OCI-M2 (cell line): ENCODE data around the gene DOCK2.
"Not testable (repeated sequence)": the region's sequence is repeated elsewhere in the genome, so short reads cannot be mapped to it uniquely, and the experiment has no call there.

Source experiments
- DNase-seq: peaks from one replicate; lab custom pipeline; 2025; ENCODE audit not compliant: unreplicated experiment; lab: John Stamatoyannopoulos, UW

DOCK2 gene

GRCh38 chr5:170077526-170077925 lies 440.5 kb downstream of the DOCK2 start:
- DNase-seq: no peak

GRCh38 chr5:170078458-170078857 lies 441.4 kb downstream of the DOCK2 start:
- DNase-seq: no peak

DNA sequence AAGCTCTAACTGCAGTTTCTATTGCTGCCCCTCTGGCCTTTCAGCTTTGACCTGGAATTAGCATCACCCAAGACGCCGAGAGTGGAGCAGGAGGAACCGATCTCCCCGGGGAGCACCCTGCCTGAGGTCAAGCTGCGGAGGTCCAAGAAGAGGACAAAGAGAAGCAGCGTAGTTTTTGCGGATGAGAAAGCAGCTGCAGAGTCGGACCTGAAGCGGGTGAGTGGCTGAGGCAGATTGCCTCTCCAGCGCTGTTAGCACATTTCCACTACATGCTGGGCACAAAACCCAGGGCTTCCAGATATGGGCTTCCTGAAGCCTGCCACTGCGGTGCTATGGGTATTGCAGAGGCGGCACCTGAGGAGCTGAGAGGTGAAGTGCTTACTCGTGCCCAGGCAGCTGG lies 441.9 kb downstream of the DOCK2 start:
- no peak for DNase-seq

GRCh38 chr5:170080217-170080616 lies 443.1 kb downstream of the DOCK2 start:
- no peak for DNase-seq

DNA sequence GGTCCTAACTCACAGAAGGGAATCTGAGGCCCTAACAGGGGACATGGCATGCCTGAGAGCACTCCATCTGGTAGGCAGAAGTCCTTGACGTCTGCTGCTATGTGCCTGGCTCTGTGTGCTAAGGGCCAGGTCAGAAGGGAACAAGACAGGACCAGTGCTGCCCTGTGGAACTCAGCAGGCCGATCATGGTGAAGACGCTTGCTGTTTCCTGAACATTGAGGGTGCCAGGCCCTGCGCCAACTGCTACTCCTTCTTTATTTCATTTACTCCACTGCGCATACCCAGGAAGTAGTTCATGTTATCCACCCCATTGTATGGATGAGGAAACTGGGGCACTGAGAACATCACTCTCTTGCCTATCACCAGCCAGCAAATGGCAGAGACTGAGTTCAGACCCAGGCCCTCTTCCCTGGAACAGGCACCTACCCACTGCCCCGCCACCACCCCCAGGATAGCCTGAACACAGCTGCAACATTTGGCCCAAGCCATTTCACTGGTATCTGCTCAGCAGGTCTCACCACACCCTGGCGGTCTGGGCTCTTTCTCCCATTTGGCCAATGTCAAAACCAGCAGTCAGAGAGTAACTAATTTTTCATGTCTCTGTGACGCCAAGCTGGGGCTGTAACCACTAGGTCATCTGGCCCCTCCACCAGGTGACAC lies 443.8 kb downstream of the DOCK2 start:
- DNase-seq: no peak

- DNase-seq: no peak
Observed at GRCh38 chr5:170081616-170082015, 444.5 kb downstream of the DOCK2 start.

DNA sequence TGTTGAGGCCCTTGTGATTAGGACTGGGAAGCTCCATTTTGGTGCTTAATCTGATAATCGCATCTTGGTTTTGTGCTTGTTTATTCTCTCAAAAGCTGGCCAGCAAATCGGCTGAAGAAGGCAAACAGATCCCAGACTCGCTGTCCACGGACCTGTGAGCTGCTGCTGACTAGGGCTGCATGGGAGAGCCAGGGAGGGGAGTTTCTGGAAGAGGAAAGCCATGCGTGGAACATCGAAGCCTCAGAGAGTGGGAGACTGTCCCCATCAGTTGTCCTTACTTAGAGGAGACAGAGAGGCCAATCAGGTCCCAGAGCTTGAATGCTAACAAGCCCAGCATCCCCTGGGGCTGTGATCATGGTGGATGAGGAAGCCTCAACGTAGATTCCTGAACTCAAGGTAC lies 445.6 kb downstream of the DOCK2 start:
- no peak for DNase-seq

DNA sequence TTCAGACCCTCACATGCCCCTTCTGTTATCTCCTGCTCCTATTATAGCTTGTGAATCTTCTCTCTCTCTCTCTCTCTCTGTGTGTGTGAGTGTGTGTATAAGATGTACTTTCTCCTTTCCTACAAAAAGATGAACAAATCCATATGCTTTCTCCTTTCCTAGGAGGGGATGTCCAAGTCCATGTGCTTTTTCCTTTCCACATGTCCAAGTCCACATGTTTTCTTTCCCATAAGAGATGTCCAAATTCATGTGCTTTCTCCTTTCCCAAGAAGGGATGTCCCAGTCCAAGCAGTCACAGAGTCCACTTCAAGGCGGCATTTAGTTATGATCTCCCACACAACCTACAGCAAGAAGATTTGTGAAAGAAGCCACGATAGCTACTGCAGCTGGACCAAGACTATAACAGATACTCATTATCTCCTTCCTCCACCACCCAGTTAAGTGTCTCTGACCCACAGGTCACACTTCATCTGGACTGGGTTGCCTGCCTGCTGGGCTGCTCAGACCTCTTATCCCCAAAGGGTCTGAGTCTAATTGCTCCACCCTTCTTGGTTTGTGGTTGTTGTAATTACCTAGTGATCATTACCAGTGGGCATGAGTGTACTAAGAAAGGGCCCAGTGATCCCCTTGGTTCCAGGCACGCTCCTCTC lies 450.2 kb downstream of the DOCK2 start:
- DNase-seq: no peak

DNA sequence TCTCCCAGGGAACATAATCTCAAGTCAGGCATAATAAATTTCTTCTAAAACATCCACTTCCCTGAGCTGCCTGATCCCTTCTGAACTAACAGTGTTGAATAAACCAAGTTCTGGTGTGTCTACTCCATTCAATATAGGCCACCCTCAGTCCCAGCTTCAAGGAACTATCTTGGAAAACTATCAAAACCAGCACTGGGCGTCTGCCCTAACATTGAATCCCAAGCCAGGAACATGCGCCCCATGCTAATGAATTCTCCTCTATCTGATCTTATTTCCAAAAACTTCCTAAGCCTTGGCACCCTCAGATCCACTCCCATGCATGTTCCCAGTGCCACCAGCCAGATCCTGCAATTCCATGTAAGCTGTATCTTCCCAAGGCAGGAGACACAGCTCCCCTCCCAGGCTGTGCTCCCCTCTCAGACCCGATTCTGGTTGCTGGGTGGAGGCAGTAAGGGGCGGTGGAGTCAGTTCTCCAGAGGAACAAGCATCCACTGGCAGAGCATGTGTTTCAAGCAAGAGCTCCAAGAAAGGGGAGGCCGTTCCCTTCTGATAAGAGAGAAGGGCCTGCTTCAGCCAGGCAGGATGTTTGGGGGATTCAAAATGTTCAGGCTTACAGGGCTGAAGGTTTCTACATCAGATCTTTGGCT lies 455.5 kb downstream of the DOCK2 start:
- DNase-seq: no peak

DNA sequence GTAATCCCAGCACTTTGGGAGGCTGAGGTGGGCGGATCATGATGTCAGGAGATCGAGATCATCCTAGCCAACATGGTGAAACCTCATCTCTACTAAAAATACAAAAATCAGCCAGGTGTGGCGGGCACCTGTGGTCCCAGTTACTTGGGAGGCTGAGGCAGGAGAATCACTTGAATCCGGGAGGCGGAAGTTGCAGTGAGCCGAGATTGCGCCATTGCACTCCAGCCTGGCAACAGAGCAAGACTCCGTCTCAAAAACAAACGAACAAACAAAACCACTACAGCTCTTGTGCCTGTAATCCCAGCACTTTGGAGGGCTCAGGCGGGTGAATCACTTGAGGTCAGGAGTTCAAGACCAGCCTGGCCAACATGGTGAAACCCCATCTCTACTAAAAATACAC lies 457.3 kb downstream of the DOCK2 start:
- DNase-seq: not testable (repeated sequence)

DNA sequence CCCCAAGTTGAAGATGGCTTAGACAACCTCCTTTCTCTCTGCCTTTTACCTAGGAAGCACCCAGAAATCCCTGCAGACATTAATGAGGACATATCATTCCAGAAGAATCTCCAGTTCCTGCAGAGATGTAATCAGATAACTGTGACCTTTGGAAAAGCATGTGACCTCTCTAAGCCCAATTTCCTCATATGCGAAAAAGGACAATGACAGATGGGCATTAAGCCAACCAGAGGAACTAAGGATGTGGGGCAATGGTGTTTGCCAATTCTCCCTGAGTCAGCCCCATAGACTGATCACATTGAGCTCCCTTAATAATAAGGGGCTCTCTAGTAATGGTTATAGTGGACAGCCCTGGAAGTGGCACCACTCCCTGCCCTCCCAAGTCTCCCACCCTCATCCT lies 458.6 kb downstream of the DOCK2 start:
- DNase-seq: no peak

DNA sequence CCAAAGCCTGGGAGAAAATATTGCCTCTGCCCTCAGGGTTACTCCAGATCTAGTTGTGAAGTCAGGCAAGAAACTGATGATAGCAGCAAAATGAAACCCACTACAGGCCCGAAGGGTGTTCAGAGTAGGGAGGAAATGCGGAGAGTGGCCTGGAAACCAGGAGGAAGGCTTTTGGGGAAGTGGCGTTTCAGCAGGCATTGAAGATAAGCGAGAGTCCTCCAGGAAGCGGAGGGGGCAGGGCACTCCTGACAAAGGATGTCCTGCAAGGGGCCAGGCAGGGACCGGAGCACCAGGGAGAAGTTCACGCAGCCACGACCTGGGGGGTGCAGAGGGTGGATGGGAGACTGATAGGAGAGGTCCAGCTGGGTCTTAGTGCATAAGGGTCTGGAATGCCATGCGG lies 460.9 kb downstream of the DOCK2 start:
- DNase-seq: no peak

DNA sequence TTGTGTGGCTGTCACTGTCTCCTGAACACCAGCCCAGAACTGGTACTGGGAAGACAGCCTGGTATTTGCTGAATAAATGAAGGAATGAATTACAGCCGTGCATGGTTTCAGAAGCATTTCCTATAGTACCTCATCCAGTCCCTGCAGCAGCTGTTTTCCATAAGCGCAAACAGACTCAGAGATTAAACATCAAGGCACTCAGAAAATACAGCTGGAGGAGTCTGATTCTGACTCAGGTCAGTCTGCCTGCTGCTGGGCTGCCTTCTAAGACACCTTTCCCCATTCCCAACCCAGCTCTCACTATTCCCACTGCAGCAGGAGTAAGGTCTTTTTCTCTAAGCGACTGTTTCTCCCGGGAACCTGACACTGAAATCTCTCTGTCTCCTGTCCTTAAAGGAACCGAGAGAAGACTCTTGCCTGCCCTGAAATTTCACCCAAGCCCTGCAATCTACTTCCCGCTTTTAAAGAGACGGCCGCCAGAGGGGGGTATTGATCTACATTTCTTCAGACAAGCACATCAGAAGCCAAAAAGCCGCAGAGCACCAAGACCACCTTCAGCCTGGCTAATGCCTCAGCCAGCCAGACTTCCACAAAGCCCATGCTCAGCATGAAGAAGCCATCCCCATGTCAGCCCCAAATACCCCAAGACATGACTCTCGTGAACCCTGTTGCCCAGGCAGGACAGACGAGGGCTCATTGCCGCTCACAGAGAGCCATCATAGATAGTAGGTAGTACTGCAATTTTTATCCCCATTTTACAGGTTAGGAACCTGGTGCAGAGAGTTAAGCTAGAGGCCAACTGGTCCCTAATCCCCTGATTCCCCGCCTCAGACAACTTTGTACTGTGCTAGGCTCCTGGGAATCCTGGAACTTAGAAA lies 463.2 kb downstream of the DOCK2 start:
- DNase-seq: peak; percentile 15

- DNase-seq: no peak
Observed at GRCh38 chr5:170103447-170103846, 466.4 kb downstream of the DOCK2 start.

GRCh38 chr5:170104299-170104698 lies 467.2 kb downstream of the DOCK2 start:
- DNase-seq: no peak

- DNase-seq: no peak
Observed at GRCh38 chr5:170104710-170105109, 467.6 kb downstream of the DOCK2 start.

DNA sequence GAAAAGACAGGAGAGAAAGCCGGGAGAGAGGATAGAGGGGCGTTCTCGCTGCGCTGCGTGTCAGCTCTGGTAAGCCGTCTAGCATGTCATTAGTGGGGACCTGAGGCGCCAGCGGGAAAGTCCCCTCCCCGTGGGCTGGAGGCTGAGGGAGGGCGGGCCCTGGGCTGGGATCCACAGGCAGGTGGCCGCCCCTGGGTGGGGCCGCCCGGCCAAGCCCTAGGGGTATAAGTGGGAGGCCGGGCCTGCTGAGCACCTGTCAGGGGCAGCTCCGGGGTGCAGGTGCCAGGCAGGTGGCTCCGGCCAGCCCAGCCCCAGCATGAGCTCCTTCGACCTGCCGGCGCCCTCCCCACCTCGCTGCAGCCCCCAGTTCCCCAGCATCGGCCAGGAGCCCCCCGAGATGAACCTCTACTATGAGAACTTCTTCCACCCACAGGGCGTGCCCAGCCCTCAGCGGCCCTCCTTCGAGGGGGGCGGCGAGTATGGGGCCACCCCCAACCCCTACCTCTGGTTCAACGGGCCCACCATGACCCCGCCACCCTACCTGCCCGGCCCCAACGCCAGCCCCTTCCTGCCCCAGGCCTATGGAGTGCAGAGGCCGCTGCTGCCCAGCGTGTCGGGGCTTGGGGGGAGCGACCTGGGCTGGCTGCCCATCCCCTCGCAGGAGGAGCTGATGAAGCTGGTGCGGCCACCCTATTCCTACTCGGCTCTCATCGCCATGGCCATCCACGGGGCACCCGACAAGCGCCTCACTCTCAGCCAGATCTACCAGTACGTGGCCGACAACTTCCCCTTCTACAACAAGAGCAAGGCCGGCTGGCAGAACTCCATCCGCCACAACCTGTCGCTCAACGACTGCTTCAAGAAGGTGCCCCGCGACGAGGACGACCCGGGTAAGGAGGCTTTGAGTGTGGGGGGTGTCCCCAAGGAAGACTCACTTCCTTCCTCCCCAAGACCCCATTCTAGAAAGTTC lies 468.9 kb downstream of the DOCK2 start, which contains the start of gene FOXI1:
Gene FOXI1, plus strand, starts transcription at position 256 of the 970 bp plus-strand sequence. Its CDS starts 61 bp downstream, at position 317.
- DNase-seq: no peak

DNA sequence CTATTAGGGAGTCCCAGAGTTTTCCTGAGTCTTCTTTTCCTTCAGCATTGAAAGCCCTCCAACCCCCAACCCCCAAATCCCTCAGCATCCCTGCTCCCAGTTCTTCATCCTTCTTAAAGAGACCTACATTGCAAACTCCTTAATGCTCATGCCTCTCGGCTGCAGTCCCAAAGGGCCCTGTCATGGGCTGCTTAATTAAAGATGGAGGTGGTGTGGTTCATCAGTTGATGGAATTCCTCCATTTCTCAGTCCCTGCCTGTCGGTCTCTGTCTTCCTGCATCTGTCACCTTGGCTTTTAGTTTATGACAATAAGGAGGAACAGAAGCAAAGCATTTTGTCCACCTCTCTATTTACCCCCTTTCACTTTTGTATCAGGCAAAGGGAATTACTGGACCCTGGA lies 470.6 kb downstream of the DOCK2 start:
- no peak for DNase-seq

DNA sequence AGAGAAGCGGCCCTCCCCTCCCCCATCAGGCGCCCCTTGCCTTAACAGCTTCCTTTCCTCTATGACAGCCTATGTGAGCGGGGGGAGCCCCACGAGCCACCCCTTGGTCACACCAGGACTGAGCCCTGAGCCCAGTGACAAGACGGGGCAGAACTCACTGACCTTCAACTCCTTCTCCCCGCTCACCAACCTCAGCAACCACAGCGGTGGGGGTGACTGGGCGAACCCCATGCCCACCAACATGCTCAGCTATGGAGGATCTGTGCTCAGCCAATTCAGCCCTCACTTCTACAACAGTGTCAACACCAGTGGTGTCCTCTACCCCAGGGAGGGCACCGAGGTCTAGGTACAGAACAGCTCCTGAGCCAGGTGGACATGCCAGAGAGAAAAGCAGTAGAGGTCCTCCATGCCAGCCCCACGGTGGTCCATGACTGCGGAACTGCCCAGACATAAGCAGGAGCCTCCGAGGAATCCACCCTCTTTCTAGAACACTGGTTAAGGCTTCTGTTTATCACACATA lies 471.3 kb downstream of the DOCK2 start:
- DNase-seq: no peak
